HG03060 (cell line): Measurements from ENCODE around the gene TP53BP1.
A peak's percentile ranks its signal among the peaks of the same experiment; 100 is the strongest.
"Not testable (repeated sequence)": the region's sequence is repeated elsewhere in the genome, so short reads cannot be mapped to it uniquely, and the experiment has no call there.

Experiments
- ATAC-seq: cut with Tn5 transposase; IDR thresholded peaks from one replicate; pipeline ENCODE4 v1.9.1; 2021; ENCODE audit warnings: low read depth, moderate number of reproducible peaks; ENCODE audit not compliant: unreplicated experiment

Gene TP53BP1

GRCh38 chr15:43492673-43493601, at the start of gene TP53BP1:
Gene TP53BP1, minus strand, starts transcription at chr15:43493156. Its CDS starts 113 bp downstream, at chr15:43493043.
- ATAC-seq: peak; percentile 64

- ATAC-seq: no peak
These were observed 48.8 kb upstream of the TP53BP1 start for GRCh38 chr15:43541785-43542184.

GRCh38 chr15:43538091-43538490, 45.1 kb upstream of the TP53BP1 start:
- ATAC-seq: no peak

- no peak for ATAC-seq
These were observed 41.9 kb upstream of the TP53BP1 start for GRCh38 chr15:43534897-43535296.

DNA sequence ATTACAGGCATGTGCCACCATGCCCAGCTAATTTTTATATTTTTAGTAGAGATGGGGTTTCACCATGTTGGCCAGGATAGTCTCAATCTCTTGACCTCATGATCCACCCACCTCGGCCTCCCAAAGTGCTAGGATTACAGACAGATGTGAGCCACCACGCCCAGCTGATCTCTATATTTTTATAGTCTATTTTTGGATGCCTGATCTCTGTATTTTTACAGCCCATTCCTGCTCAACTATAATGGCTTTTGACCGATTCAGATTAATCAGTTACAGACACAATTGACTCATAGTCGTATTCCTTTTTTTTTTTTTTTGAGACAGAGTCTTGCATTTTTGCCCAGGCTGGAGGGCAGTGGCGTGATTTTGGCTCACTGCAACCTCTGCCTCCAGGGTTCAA, 39.9 kb upstream of the TP53BP1 start:
- ATAC-seq: not testable (repeated sequence)

GRCh38 chr15:43531018-43531670, 38.2 kb upstream of the TP53BP1 start:
- no peak for ATAC-seq

GRCh38 chr15:43529587-43530345, 36.8 kb upstream of the TP53BP1 start:
- ATAC-seq: no peak

DNA sequence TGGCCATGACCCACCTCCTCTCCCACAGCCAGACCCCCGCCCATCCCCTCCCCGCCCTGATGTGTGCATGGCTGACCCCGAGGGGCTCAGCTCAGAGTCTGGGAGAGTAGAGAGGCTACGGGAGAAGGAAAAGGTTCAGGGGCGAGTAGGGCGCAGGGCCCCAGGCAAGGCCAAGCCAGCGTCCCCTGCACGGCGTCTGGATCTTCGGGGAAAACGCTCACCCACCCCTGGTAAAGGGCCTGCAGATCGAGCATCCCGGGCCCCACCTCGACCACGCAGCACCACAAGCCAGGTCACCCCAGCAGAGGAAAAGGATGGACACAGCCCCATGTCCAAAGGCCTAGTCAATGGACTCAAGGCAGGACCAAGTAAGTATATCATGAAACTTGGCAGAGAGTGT, 36.2 kb upstream of the TP53BP1 start:
- ATAC-seq: no peak

GRCh38 chr15:43528542-43529007, 35.6 kb upstream of the TP53BP1 start:
- ATAC-seq: no peak

- no peak for ATAC-seq
These were observed 35.0 kb upstream of the TP53BP1 start for GRCh38 chr15:43527802-43528541.

GRCh38 chr15:43527016-43527801, 34.3 kb upstream of the TP53BP1 start:
- ATAC-seq: no peak

DNA sequence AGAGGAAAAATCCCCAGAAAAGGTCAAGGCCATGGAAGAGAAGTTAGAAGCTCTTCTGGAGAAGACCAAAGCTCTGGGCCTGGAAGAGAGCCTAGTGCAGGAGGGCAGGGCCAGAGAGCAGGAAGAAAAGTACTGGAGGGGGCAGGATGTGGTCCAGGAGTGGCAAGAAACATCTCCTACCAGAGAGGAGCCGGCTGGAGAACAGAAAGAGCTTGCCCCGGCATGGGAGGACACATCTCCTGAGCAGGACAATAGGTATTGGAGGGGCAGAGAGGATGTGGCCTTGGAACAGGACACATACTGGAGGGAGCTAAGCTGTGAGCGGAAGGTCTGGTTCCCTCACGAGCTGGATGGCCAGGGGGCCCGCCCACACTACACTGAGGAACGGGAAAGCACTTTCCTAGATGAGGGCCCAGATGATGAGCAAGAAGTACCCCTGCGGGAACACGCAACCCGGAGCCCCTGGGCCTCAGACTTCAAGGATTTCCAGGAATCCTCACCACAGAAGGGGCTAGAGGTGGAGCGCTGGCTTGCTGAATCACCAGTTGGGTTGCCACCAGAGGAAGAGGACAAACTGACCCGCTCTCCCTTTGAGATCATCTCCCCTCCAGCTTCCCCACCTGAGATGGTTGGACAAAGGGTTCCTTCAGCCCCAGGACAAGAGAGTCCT, 33.4 kb upstream of the TP53BP1 start:
- ATAC-seq: no peak

- ATAC-seq: no peak
These were observed 32.2 kb upstream of the TP53BP1 start for GRCh38 chr15:43525131-43525530.

DNA sequence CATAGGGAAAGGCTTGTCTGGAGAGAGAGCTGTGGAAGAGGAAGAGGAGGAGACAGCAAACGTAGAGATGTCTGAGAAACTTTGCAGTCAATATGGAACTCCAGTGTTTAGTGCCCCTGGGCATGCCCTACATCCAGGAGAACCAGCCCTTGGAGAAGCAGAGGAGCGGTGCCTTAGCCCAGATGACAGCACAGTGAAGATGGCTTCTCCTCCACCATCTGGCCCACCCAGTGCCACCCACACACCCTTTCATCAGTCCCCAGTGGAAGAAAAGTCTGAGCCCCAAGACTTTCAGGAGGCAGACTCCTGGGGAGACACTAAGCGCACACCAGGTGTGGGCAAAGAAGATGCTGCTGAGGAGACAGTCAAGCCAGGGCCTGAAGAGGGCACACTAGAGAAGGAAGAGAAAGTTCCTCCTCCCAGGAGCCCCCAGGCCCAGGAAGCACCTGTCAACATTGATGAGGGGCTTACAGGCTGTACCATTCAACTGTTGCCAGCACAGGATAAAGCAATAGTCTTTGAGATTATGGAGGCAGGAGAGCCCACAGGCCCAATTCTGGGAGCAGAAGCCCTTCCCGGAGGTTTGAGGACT, 31.4 kb upstream of the TP53BP1 start:
- no peak for ATAC-seq

DNA sequence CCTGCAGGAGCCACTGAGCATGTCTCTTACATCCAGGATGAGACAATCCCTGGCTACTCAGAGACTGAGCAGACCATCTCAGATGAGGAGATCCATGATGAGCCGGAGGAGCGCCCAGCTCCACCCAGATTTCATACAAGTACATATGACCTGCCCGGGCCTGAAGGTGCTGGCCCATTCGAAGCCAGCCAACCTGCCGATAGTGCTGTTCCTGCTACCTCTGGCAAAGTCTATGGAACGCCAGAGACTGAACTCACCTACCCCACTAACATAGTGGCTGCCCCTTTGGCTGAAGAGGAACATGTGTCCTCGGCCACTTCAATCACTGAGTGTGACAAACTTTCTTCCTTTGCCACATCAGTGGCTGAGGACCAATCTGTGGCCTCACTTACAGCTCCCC, 30.7 kb upstream of the TP53BP1 start:
- ATAC-seq: no peak

- ATAC-seq: no peak
These were observed 29.3 kb upstream of the TP53BP1 start for GRCh38 chr15:43522247-43522646.

DNA sequence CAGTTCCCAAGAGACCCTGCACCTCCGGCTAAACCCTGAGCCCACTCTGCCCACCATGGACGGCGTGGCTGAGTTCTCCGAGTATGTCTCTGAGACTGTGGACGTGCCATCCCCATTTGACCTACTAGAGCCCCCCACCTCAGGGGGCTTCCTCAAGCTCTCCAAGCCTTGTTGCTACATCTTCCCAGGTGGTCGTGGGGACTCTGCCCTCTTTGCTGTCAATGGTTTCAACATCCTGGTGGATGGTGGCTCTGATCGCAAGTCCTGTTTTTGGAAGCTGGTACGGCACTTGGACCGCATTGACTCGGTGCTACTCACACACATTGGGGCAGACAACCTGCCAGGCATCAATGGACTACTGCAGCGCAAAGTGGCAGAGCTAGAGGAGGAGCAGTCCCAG, 28.5 kb upstream of the TP53BP1 start:
- no peak for ATAC-seq

- no peak for ATAC-seq
These were observed 27.2 kb upstream of the TP53BP1 start for GRCh38 chr15:43520138-43520537.

DNA sequence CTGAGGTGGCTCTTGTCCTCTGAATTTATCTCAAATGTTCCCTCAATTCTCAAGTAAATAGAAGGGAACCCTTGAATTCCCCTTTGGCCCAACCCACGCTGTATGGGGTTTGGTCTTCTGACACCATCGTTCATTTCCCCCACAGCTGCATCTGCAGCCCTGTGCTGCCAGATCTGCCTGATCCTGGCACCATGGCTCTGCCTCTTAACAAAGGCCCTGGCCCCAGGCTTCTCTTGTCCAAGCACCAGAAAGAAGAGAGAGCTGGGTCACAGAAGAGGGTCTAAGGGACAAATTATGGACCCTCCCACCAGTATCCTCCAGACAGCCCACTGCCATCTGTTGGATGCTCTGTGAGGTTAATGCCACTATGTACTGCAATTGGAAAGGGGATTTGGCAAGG, 26.2 kb upstream of the TP53BP1 start:
- ATAC-seq: no peak
